Measurements from ENCODE around the gene SAA2. TPM values are rescaled to one million over a fixed set of nuclear protein-coding genes. Genes with fewer than 3 reads are reported as not detected.
A peak's percentile ranks its signal among the peaks of the same experiment; 100 is the strongest.
"Not testable (repeated sequence)": the region's sequence is repeated elsewhere in the genome, so short reads cannot be mapped to it uniquely, and the experiment has no call there.

SAA2 gene
- total and polyA plus RNA-seq, 4 donors: 1.3 to 26.3 (median 21.8) TPM; not detected in 1

- H3K36me3 ChIP-seq (ENCODE audit: control insufficient read depth in 1 of 2, insufficient read depth in 2 of 2, low read length in 1 of 2): no peaks in the 10 kb centered on the region
- WGBS, 2 donors: 48 to 61% methylated on average over 3 of the region's 3 CpGs
- intact Hi-C loops (cut with DNase I): no loop called here
Observed at GRCh38 chr11:18223591-18224387, 24.7 kb downstream of the SAA2 start.

GRCh38 chr11:18222814-18223421 lies 25.6 kb downstream of the SAA2 start:
- intact Hi-C loops (cut with DNase I): no loop called here
- Histone ChIP-seq H3K4me1 (ENCODE audit: control insufficient read depth in 1 of 2, insufficient read depth in 2 of 2, low read length in 2 of 2) (no peaks in the 10 kb centered on the region), H3K36me3 (ENCODE audit: control insufficient read depth in 1 of 2, insufficient read depth in 2 of 2, low read length in 1 of 2) (no peaks in the 10 kb centered on the region), H3K27me3 (ENCODE audit: control insufficient read depth in 1 of 2, insufficient read depth in 2 of 2, low read length in 1 of 2) (no peaks in the 10 kb centered on the region), H3K9me3 (ENCODE audit: control insufficient read depth, low read length) (peaks cover 2% of the 10 kb centered on the region), H3K27ac (ENCODE audit: low read depth in 1 of 2, low read length in 2 of 2) (no peak overlapping the region), H3K4me3 (ENCODE audit: low read length in 2 of 2) (no peak overlapping the region)
- DNase-seq (no peak), ATAC-seq (ENCODE audit: low FRiP score) (peak; percentile 26)
- WGBS, 2 donors: 91% methylated on average over 3 of the region's 3 CpGs

More at GRCh38 chr11:18223591-18224387, 24.7 kb downstream of the SAA2 start:
- Histone ChIP-seq H3K4me3 (ENCODE audit: low read length in 2 of 2) (no peak overlapping the region), H3K9me3 (ENCODE audit: control insufficient read depth, low read length) (peaks cover 2% of the 10 kb centered on the region), H3K27ac (ENCODE audit: low read depth in 1 of 2, low read length in 2 of 2) (no peak overlapping the region), H3K4me1 (ENCODE audit: control insufficient read depth in 1 of 2, insufficient read depth in 2 of 2, low read length in 2 of 2) (no peaks in the 10 kb centered on the region), H3K27me3 (ENCODE audit: control insufficient read depth in 1 of 2, insufficient read depth in 2 of 2, low read length in 1 of 2) (no peaks in the 10 kb centered on the region)
- ATAC-seq (ENCODE audit: low FRiP score) (no peak), DNase-seq (no peak)

- Histone ChIP-seq H3K4me1 (ENCODE audit: control insufficient read depth in 1 of 2, insufficient read depth in 2 of 2, low read length in 2 of 2) (no peaks in the 10 kb centered on the region), H3K4me3 (ENCODE audit: low read length in 2 of 2) (no peak overlapping the region), H3K36me3 (ENCODE audit: control insufficient read depth in 1 of 2, insufficient read depth in 2 of 2, low read length in 1 of 2) (no peaks in the 10 kb centered on the region), H3K27ac (ENCODE audit: low read depth in 1 of 2, low read length in 2 of 2) (no peak overlapping the region), H3K27me3 (ENCODE audit: control insufficient read depth in 1 of 2, insufficient read depth in 2 of 2, low read length in 1 of 2) (no peaks in the 10 kb centered on the region), H3K9me3 (ENCODE audit: control insufficient read depth, low read length) (peaks cover 2% of the 10 kb centered on the region)
- ATAC-seq (ENCODE audit: low FRiP score) (no peak), DNase-seq (no peak)
- intact Hi-C loops (cut with DNase I): no loop called here
- 68 to 82% methylated on average over 5 of the region's 5 CpGs for WGBS, 2 donors
Observed at GRCh38 chr11:18221274-18221876, 27.1 kb downstream of the SAA2 start.

GRCh38 chr11:18209058-18209457 lies 39.4 kb downstream of the SAA2 start:
- H3K36me3 ChIP-seq (ENCODE audit: control insufficient read depth in 1 of 2, insufficient read depth in 2 of 2, low read length in 1 of 2): no peaks in the 10 kb centered on the region
- ATAC-seq (ENCODE audit: low FRiP score) (no peak), DNase-seq (no peak)
- H3K4me3 ChIP-seq (ENCODE audit: low read length in 2 of 2): no peak overlapping the region
- H3K9me3 ChIP-seq (ENCODE audit: control insufficient read depth, low read length): no peaks in the 10 kb centered on the region
- H3K27me3 ChIP-seq (ENCODE audit: control insufficient read depth in 1 of 2, insufficient read depth in 2 of 2, low read length in 1 of 2): no peaks in the 10 kb centered on the region
- no peaks in the 10 kb centered on the region for H3K4me1 ChIP-seq (ENCODE audit: control insufficient read depth in 1 of 2, insufficient read depth in 2 of 2, low read length in 2 of 2)
- H3K27ac ChIP-seq (ENCODE audit: low read depth in 1 of 2, low read length in 2 of 2): no peak overlapping the region
- WGBS, 2 donors: 15 to 22% methylated on average over 32 to 33 of the region's 33 CpGs
- intact Hi-C loops (cut with DNase I): no loop called here

- Histone ChIP-seq H3K27me3 (ENCODE audit: control insufficient read depth in 1 of 2, insufficient read depth in 2 of 2, low read length in 1 of 2) (no peaks in the 10 kb centered on the region), H3K4me3 (ENCODE audit: low read length in 2 of 2) (no peak overlapping the region), H3K27ac (ENCODE audit: low read depth in 1 of 2, low read length in 2 of 2) (no peak overlapping the region), H3K36me3 (ENCODE audit: control insufficient read depth in 1 of 2, insufficient read depth in 2 of 2, low read length in 1 of 2) (no peaks in the 10 kb centered on the region), H3K9me3 (ENCODE audit: control insufficient read depth, low read length) (peaks cover 4% of the 10 kb centered on the region), H3K4me1 (ENCODE audit: control insufficient read depth in 1 of 2, insufficient read depth in 2 of 2, low read length in 2 of 2) (no peaks in the 10 kb centered on the region)
- ATAC-seq (ENCODE audit: low FRiP score) (peak; percentile 41), DNase-seq (no peak)
- intact Hi-C loops (cut with DNase I): no loop called here
Observed at GRCh38 chr11:18204771-18205170, 43.7 kb downstream of the SAA2 start.

GRCh38 chr11:18204220-18204619 lies 44.2 kb downstream of the SAA2 start:
- intact Hi-C loops (cut with DNase I): no loop called here
- H3K9me3 ChIP-seq (ENCODE audit: control insufficient read depth, low read length): peaks cover 4% of the 10 kb centered on the region
- no peak overlapping the region for H3K27ac ChIP-seq (ENCODE audit: low read depth in 1 of 2, low read length in 2 of 2)
- H3K36me3 ChIP-seq (ENCODE audit: control insufficient read depth in 1 of 2, insufficient read depth in 2 of 2, low read length in 1 of 2): no peaks in the 10 kb centered on the region
- H3K4me1 ChIP-seq (ENCODE audit: control insufficient read depth in 1 of 2, insufficient read depth in 2 of 2, low read length in 2 of 2): no peaks in the 10 kb centered on the region
- H3K4me3 ChIP-seq (ENCODE audit: low read length in 2 of 2): no peak overlapping the region
- WGBS, 2 donors: 77 to 87% methylated on average over 3 of the region's 3 CpGs
- DNase-seq (no peak), ATAC-seq (ENCODE audit: low FRiP score) (no peak)
- H3K27me3 ChIP-seq (ENCODE audit: control insufficient read depth in 1 of 2, insufficient read depth in 2 of 2, low read length in 1 of 2): no peaks in the 10 kb centered on the region

- intact Hi-C loops (cut with DNase I): no loop called here
- ATAC-seq (ENCODE audit: low FRiP score): no peak
- no peaks in the 10 kb centered on the region for H3K4me1 ChIP-seq (ENCODE audit: control insufficient read depth in 1 of 2, insufficient read depth in 2 of 2, low read length in 2 of 2)
- DNase-seq: no peak
- H3K4me3 ChIP-seq (ENCODE audit: low read length in 2 of 2): no peak overlapping the region
- H3K9me3 ChIP-seq (ENCODE audit: control insufficient read depth, low read length): peaks cover 4% of the 10 kb centered on the region
- 4 to 7% methylated on average over 6 of the region's 6 CpGs for WGBS, 2 donors
- H3K27me3 ChIP-seq (ENCODE audit: control insufficient read depth in 1 of 2, insufficient read depth in 2 of 2, low read length in 1 of 2): no peaks in the 10 kb centered on the region
- H3K36me3 ChIP-seq (ENCODE audit: control insufficient read depth in 1 of 2, insufficient read depth in 2 of 2, low read length in 1 of 2): no peaks in the 10 kb centered on the region
- no peak overlapping the region for H3K27ac ChIP-seq (ENCODE audit: low read depth in 1 of 2, low read length in 2 of 2)
Observed at GRCh38 chr11:18203723-18204122, 44.7 kb downstream of the SAA2 start.

- H3K27ac ChIP-seq (ENCODE audit: low read depth in 1 of 2, low read length in 2 of 2); ATAC-seq (ENCODE audit: low FRiP score); DNase-seq; H3K4me1 ChIP-seq (ENCODE audit: control insufficient read depth in 1 of 2, insufficient read depth in 2 of 2, low read length in 2 of 2); H3K27me3 ChIP-seq (ENCODE audit: control insufficient read depth in 1 of 2, insufficient read depth in 2 of 2, low read length in 1 of 2); H3K36me3 ChIP-seq (ENCODE audit: control insufficient read depth in 1 of 2, insufficient read depth in 2 of 2, low read length in 1 of 2); H3K9me3 ChIP-seq (ENCODE audit: control insufficient read depth, low read length); intact Hi-C loops (cut with DNase I); H3K4me3 ChIP-seq (ENCODE audit: low read length in 2 of 2): not testable (repeated sequence)
- 61 to 78% methylated on average over 3 of the region's 3 CpGs for WGBS, 2 donors
Observed at GRCh38 chr11:18197738-18198137, 50.7 kb downstream of the SAA2 start.

GRCh38 chr11:18196532-18196931 lies 51.9 kb downstream of the SAA2 start:
- Histone ChIP-seq H3K36me3 (ENCODE audit: control insufficient read depth in 1 of 2, insufficient read depth in 2 of 2, low read length in 1 of 2) (no peaks in the 10 kb centered on the region), H3K27ac (ENCODE audit: low read depth in 1 of 2, low read length in 2 of 2) (no peak overlapping the region), H3K4me1 (ENCODE audit: control insufficient read depth in 1 of 2, insufficient read depth in 2 of 2, low read length in 2 of 2) (no peaks in the 10 kb centered on the region), H3K27me3 (ENCODE audit: control insufficient read depth in 1 of 2, insufficient read depth in 2 of 2, low read length in 1 of 2) (no peaks in the 10 kb centered on the region), H3K9me3 (ENCODE audit: control insufficient read depth, low read length) (peaks cover 4% of the 10 kb centered on the region), H3K4me3 (ENCODE audit: low read length in 2 of 2) (no peak overlapping the region)
- DNase-seq (no peak), ATAC-seq (ENCODE audit: low FRiP score) (no peak)
- intact Hi-C loops (cut with DNase I): no loop called here
- WGBS, 2 donors: 86 to 93% methylated on average over 2 of the region's 2 CpGs

Measured in aorta (tissue), 5 donors.